ENCODE results near the gene STK32B. TPM values are rescaled to one million over a fixed set of nuclear protein-coding genes. Genes with fewer than 3 reads are reported as not detected.
"Not testable (repeated sequence)": the region's sequence is repeated elsewhere in the genome, so short reads cannot be mapped to it uniquely, and the experiment has no call there.

Gene STK32B
- total RNA-seq, 2 donors from 2014 or later, result 0.09 to 7.3 TPM

- DNase-seq (ENCODE audit: low spot score), result no peak
- WGBS, result 72% methylated on average over 3 of the region's 3 CpGs
- H3K4me3 ChIP-seq, result no peak overlapping the region
- no peaks in the 10 kb centered on the region for H3K36me3 ChIP-seq
- no peak for TF ChIP-seq POLR2AphosphoS5 (IDR thresholded peaks at IDR 0.05)
- TF ChIP-seq, protein P1, sequence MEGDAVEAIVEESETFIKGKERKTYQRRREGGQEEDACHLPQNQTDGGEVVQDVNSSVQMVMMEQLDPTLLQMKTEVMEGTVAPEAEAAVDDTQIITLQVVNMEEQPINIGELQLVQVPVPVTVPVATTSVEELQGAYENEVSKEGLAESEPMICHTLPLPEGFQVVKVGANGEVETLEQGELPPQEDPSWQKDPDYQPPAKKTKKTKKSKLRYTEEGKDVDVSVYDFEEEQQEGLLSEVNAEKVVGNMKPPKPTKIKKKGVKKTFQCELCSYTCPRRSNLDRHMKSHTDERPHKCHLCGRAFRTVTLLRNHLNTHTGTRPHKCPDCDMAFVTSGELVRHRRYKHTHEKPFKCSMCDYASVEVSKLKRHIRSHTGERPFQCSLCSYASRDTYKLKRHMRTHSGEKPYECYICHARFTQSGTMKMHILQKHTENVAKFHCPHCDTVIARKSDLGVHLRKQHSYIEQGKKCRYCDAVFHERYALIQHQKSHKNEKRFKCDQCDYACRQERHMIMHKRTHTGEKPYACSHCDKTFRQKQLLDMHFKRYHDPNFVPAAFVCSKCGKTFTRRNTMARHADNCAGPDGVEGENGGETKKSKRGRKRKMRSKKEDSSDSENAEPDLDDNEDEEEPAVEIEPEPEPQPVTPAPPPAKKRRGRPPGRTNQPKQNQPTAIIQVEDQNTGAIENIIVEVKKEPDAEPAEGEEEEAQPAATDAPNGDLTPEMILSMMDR (IDR thresholded peaks at IDR 0.05), result no peak
- TF ChIP-seq POLR2A (IDR thresholded peaks at IDR 0.05), result no peak
- no peak overlapping the region for H3K27ac ChIP-seq
- no peaks in the 10 kb centered on the region for H3K9me3 ChIP-seq
- intact Hi-C loops (cut with DNase I), result no loop called here
- peaks cover 3% of the 10 kb centered on the region for H3K27me3 ChIP-seq (replicated peaks; ENCODE audit: insufficient read depth)
- H3K4me1 ChIP-seq (replicated peaks), result no peaks in the 10 kb centered on the region
Measured at GRCh38 chr4:5237086-5237660, 185.9 kb downstream of the STK32B start.

DNA sequence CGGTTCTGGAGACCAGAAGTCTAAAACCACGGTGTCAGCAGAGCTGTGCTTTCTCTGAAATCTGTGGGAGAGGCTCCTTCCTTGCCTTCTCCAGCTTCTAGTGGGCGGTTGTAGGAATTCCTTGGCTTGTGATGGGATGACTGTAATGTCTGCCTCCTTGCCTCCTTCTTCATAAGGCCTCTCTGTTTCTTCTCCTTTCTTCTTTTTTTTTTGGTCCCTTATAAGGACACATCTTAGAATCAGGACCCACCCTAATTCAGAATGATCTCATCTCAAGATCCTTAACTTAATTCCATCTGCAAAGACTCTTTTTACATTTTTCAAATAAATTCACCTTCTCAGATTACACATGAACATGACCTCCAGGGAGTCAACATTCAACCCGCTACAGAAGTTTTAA lies 186.9 kb downstream of the STK32B start:
- Histone ChIP-seq H3K4me3 (no peak overlapping the region), H3K36me3 (no peaks in the 10 kb centered on the region), H3K9me3 (no peaks in the 10 kb centered on the region), H3K27me3 (replicated peaks; ENCODE audit: insufficient read depth) (peaks cover 3% of the 10 kb centered on the region), H3K4me1 (replicated peaks) (no peaks in the 10 kb centered on the region), H3K27ac (no peak overlapping the region)
- no peak for TF ChIP-seq POLR2AphosphoS5 (IDR thresholded peaks at IDR 0.05)
- TF ChIP-seq POLR2A (IDR thresholded peaks at IDR 0.05), result no peak
- TF ChIP-seq, protein P1 (IDR thresholded peaks at IDR 0.05), result no peak
- 58% methylated on average over 4 of the region's 4 CpGs for WGBS
- intact Hi-C loops (cut with DNase I), result no loop called here
- DNase-seq (ENCODE audit: low spot score), result no peak

DNA sequence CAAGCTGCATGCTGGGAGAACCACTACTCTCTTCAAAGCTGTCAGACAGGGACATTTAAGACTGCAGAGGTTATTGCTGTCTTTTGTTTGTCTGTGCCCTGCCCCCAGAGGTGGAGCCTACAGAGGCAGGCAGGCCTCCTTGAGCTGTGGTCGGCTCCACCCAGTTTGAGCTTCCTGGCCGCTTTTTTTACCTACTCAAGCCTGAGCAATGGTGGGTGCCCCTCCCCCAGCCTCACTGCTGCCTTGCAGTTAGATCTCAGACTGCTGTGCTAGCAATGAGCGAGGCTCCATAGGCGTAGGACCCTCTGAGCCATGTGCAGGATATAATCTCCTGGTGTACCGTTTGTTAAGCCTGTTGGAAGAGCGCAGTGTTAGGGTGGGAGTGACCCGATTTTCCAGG lies 195.8 kb downstream of the STK32B start:
- DNase-seq (ENCODE audit: low spot score); H3K27me3 ChIP-seq (replicated peaks; ENCODE audit: insufficient read depth); H3K36me3 ChIP-seq; H3K4me1 ChIP-seq (replicated peaks); H3K9me3 ChIP-seq; H3K27ac ChIP-seq; H3K4me3 ChIP-seq; intact Hi-C loops (cut with DNase I): not testable (repeated sequence)
- 89% methylated on average over 7 of the region's 7 CpGs for WGBS

- no peak overlapping the region for H3K4me3 ChIP-seq
- H3K27me3 ChIP-seq (replicated peaks; ENCODE audit: insufficient read depth), result no peaks in the 10 kb centered on the region
- WGBS, result 84% methylated on average over 1 of the region's 1 CpG
- no peaks in the 10 kb centered on the region for H3K9me3 ChIP-seq
- no peaks in the 10 kb centered on the region for H3K36me3 ChIP-seq
- DNase-seq (ENCODE audit: low spot score), result no peak
- TF ChIP-seq, protein P1 (IDR thresholded peaks at IDR 0.05), result no peak
- TF ChIP-seq POLR2A (IDR thresholded peaks at IDR 0.05) (no peak), POLR2AphosphoS5 (IDR thresholded peaks at IDR 0.05) (no peak)
- no peak overlapping the region for H3K27ac ChIP-seq
- no peaks in the 10 kb centered on the region for H3K4me1 ChIP-seq (replicated peaks)
- intact Hi-C loops (cut with DNase I), result no loop called here
Measured at GRCh38 chr4:5247735-5248134, 196.5 kb downstream of the STK32B start.

DNA sequence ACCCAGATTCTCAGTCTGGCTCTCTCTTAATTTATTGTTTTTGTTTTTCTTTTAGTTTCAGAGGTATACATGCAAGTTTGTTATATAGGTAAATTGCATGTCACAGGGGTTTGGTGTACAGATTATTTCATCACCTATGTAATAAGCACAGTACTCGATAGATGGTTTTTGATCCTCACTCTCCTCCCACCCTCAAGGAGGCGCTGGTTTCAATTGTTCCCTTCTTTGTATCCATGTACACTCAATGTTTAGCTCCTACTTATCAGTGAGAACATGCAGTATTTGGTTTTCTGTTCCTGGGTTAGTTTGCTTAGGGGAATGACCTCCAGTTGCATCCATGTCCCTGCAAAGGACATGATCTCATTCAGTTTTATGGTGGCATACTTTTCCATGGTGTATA lies 198.4 kb downstream of the STK32B start:
- H3K4me1 ChIP-seq (replicated peaks), result no peaks in the 10 kb centered on the region
- DNase-seq (ENCODE audit: low spot score), result no peak
- no peaks in the 10 kb centered on the region for H3K27me3 ChIP-seq (replicated peaks; ENCODE audit: insufficient read depth)
- no peak overlapping the region for H3K27ac ChIP-seq
- TF ChIP-seq, protein P1 (IDR thresholded peaks at IDR 0.05), result no peak
- no peak for TF ChIP-seq POLR2AphosphoS5 (IDR thresholded peaks at IDR 0.05)
- no peak for TF ChIP-seq POLR2A (IDR thresholded peaks at IDR 0.05)
- intact Hi-C loops (cut with DNase I), result no loop called here
- H3K4me3 ChIP-seq, result no peak overlapping the region
- H3K36me3 ChIP-seq, result no peaks in the 10 kb centered on the region
- 91% methylated on average over 2 of the region's 2 CpGs for WGBS
- no peaks in the 10 kb centered on the region for H3K9me3 ChIP-seq

GRCh38 chr4:5250536-5250935 lies 199.3 kb downstream of the STK32B start:
- H3K9me3 ChIP-seq; H3K36me3 ChIP-seq; H3K27me3 ChIP-seq (replicated peaks; ENCODE audit: insufficient read depth); intact Hi-C loops (cut with DNase I); H3K4me1 ChIP-seq (replicated peaks); H3K4me3 ChIP-seq; DNase-seq (ENCODE audit: low spot score); H3K27ac ChIP-seq: not testable (repeated sequence)
- 75% methylated on average over 5 of the region's 5 CpGs for WGBS
